Stimulated activated CD4-positive, alpha-beta T cell treated with anti-CD3 and anti-CD28 coated beads, Interleukin-12 subunit alpha, Interleukin-12 subunit beta, amount 100 ng/mL, for 24 hours (primary cell): ENCODE results near the gene CNTFR.
A peak's percentile ranks its signal among the peaks of the same experiment; 100 is the strongest.

Experiments used
- DNase-seq, 2 experiments: peaks; one replicate each; pipeline ENCODE4 v3.0.0-alpha.2; 2020; ENCODE audit warnings: low read depth in 2 of 2

Gene CNTFR

DNA sequence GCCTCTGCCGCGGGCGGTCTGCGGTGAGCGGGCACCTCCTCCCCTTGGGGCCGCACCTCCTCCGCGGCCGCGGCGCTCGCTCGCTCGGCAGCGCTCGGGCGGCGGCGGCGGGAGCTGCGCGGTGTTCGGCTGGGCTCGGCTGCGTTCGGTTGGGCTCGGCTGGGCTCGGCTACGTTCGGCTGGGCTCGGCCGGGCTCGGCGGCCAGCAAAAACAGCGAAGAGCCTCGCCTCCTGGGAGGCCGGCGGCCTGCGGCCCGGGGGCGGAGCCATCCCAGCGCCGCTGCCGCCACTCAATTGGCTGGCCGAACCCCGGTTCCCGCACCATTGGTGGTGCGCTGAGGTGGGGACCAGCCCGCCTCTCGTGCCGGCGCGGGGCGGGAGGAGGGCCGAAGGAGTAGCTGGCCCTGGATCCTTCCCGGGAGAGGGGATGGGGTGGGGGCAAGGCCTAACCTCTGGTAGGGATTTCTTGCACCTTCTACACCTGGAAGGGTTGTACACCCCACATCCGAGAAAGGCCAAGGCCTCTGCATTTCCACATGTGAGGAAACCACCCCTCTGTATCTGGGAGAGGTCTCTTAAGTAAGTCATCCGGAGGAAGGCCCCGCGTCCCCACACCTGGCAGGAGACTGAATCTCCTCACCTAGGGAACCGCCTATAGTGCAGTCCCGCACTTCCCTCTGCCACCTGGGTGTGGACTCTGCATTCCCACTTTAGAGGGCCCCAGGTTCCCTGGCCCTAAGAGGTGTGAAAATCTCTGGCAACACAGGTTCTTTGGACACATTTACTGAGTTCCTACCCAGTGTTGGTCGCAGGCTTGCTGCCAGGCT lies 66.3 kb downstream of the CNTFR start, which contains the start of gene ENHO:
Gene ENHO, minus strand, starts transcription at position 20 of the 827 bp plus-strand sequence. CDS start 1,295 bp downstream, outside the sequence.
- DNase-seq: peak; percentile 80 to 84

- DNase-seq: no peak
These were observed 67.2 kb downstream of the CNTFR start for GRCh38 chr9:34522091-34522887.

- no peak for DNase-seq
These were observed 68.0 kb downstream of the CNTFR start for GRCh38 chr9:34521406-34522045.

DNA sequence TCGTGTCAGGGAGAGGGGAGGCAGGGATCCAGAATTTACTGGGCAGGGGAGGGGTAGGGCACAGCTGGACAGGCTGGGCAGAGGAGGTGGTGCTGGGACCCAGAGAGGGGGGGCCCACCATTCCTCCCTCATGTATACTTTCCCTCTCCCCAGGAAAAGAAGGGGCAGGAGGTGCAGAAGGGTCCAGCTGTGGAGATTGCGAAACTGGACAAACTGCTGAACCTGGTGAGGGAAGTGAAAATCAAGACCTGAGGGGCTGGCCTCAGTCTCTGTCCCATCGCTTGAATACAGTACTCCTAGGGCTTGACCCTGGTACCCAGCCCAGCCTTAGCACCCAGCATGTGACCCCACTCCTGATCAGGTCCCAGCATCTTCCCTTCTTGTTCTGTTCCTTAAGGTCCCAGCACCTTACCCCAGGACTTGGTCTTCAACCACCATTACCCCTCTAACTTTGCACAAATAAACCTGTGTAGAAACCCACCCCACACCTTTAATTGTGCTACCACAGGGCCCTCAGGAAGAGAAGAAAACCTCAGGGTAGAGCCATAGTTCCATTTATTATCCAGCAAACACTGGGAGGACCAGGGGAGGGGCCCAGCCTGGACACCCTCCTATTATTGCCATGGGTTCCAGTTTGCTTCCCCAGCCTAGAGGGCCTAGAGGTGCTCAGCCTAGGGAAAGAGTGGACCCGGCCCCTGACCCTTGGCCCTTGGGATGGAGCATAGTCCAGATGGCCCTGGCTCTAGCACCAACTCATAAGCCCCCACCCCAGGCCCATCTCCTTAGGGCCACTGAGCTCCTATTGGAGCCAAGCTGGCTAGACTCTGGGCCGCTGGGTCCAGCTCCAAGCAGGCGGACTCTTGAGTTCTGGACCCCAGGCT lies 68.8 kb downstream of the CNTFR start:
- DNase-seq: no peak

- no peak for DNase-seq
These were observed 69.4 kb downstream of the CNTFR start for GRCh38 chr9:34520096-34520495.

GRCh38 chr9:34519321-34520020 lies 70.1 kb downstream of the CNTFR start:
- no peak for DNase-seq

- DNase-seq: no peak
These were observed 70.6 kb downstream of the CNTFR start for GRCh38 chr9:34518896-34519295.

- DNase-seq: no peak
These were observed 71.4 kb downstream of the CNTFR start for GRCh38 chr9:34518110-34518616.

DNA sequence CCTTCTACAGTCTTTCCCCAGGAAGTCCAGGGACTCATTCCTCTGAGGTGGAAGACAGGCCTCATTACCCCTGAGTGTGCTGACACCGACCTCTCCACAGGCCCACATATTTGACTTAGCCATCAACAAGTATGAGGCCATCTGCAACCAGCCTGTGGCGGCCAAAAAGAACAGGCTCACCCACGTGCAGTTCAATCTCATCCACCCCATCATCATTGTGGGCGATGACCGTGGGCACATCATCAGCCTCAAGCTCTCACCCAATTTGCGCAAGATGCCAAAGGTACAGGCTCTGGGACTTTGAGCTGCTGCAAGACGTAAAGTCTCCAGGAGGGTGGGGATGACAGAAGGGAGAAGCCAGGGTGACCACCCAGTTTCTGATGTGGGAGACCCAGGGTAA lies 72.3 kb downstream of the CNTFR start:
- no peak for DNase-seq

DNA sequence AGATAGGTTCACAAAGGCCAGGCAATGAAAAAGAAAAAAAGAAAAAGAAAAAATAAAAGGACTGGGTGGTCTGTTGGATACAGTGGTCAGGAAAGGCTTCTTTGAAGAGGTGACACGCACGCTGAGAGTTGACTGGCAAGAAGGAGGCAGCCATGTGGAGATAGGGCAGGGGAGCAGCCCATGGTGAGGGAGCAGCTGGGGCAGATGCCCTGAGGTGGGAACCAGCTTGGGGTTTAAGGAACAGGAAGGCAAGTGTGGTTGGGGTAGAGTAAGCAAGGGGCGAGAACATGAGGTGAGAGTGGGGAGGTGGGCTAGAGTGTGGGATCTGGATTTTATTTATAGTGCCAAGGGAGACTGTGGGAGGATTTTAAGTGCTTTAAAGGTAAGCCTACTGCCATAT lies 73.6 kb downstream of the CNTFR start:
- DNase-seq: no peak

GRCh38 chr9:34514816-34515215 lies 74.7 kb downstream of the CNTFR start:
- no peak for DNase-seq

DNA sequence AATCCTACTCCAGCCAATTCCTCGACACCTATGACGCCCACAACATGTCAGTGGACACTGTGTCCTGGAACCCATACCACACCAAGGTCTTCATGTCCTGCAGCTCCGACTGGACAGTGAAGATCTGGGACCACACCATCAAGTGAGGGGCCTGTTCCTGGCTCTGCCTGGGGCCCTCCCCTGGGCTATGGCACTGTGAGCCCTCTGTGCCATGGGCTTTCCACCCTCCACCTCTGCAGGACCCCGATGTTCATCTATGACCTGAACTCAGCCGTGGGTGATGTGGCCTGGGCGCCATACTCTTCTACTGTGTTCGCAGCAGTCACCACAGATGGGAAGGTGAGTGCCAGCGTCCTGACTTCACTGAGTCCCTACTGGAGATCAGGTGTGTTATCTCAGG lies 75.1 kb downstream of the CNTFR start:
- DNase-seq: no peak

GRCh38 chr9:34513567-34514214 lies 75.8 kb downstream of the CNTFR start:
- no peak for DNase-seq

- no peak for DNase-seq
These were observed 77.1 kb downstream of the CNTFR start for GRCh38 chr9:34512131-34513078.

- no peak for DNase-seq
These were observed 78.7 kb downstream of the CNTFR start for GRCh38 chr9:34510497-34511468.

DNA sequence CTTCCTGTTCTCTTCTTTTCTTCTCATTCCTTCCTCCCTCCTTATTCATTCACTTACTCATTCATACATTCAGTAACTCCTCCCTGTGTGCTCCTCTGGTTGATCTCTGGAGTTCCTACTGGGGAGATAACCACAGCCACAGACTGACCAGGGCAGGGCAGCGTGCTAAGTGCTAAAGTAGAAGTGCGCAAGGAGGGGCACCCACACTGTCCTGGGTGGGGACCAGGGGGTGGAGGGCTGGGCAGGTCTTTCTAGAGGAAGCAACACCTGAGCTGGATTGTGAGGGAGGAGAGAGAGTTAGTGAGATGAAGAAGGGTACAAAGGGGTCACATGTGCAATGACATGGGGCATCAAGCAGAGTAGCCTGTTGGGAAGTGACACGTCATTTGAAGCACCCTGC lies 80.6 kb downstream of the CNTFR start:
- no peak for DNase-seq

DNA sequence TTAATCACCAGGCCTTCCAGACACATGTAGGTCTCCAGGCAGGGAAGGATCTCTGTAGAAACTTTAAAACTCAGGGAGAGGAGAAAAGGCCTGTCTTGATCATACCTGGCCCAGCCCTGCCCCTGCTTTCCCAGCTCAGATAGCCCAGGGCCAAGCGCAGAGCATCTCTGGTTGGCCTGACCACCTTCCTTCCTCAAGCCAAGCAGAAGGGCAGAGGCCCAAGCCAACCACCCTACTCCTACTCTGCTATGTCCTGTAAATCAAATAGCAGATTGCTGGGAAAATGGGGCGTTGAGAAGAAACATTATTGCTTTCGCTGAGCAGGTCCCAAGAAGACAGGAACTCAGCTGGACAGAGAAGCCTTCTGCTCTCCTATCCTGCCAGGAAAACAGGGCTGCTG lies 81.1 kb downstream of the CNTFR start:
- no peak for DNase-seq

DNA sequence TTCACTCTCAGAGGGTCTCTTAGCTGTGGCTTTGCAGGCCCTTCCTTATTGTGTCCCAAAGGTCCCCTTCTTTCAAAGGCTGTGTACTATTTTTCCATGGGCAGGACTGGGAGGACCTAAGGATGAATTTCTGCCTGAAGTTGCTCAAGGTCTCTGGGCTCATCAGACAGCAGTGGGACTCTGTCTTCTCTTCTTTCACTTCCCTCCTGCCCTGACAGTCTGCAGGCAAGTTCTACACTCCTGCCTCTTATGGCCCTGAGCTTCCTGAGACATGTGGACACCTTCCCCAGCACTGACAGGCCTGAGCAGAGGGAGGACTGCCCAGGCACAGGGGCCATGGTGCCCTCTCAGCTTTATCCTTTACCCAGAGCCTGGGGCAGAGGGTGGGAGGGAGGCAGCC lies 81.6 kb downstream of the CNTFR start:
- DNase-seq: no peak
